ENCODE measurements around the gene PRICKLE4.

PRICKLE4 gene

GRCh38 chr6:41767112-41767833, 13.3 kb upstream of the PRICKLE4 start:
- no peak for TF ChIP-seq CTCF (IDR thresholded peaks at IDR 0.05; ENCODE audit: borderline replicate concordance, insufficient read depth, low read depth, low read length)
- H3K4me3 ChIP-seq (ENCODE audit: low read depth, low read length): no peak overlapping the region

GRCh38 chr6:41768545-41769308, 11.9 kb upstream of the PRICKLE4 start:
- no peak for TF ChIP-seq CTCF (IDR thresholded peaks at IDR 0.05; ENCODE audit: borderline replicate concordance, insufficient read depth, low read depth, low read length)
- no peak overlapping the region for H3K4me3 ChIP-seq (ENCODE audit: low read depth, low read length)

GRCh38 chr6:41769376-41769775, 11.2 kb upstream of the PRICKLE4 start:
- TF ChIP-seq CTCF (IDR thresholded peaks at IDR 0.05; ENCODE audit: borderline replicate concordance, insufficient read depth, low read depth, low read length): no peak

GRCh38 chr6:41770381-41771057, 10.1 kb upstream of the PRICKLE4 start:
- H3K4me3 ChIP-seq (ENCODE audit: low read depth, low read length): no peak overlapping the region
- no peak for TF ChIP-seq CTCF (IDR thresholded peaks at IDR 0.05; ENCODE audit: borderline replicate concordance, insufficient read depth, low read depth, low read length)

More at GRCh38 chr6:41769376-41769775, 11.2 kb upstream of the PRICKLE4 start:
- no peak overlapping the region for H3K4me3 ChIP-seq (ENCODE audit: low read depth, low read length)

GRCh38 chr6:41771058-41771983, 9.3 kb upstream of the PRICKLE4 start:
- TF ChIP-seq CTCF (IDR thresholded peaks at IDR 0.05; ENCODE audit: borderline replicate concordance, insufficient read depth, low read depth, low read length): no peak
- no peak overlapping the region for H3K4me3 ChIP-seq (ENCODE audit: low read depth, low read length)

GRCh38 chr6:41774841-41775240, 5.7 kb upstream of the PRICKLE4 start:
- H3K4me3 ChIP-seq (ENCODE audit: low read depth, low read length): no peak overlapping the region
- no peak for TF ChIP-seq CTCF (IDR thresholded peaks at IDR 0.05; ENCODE audit: borderline replicate concordance, insufficient read depth, low read depth, low read length)

Data from GM12875 (cell line).